ENCODE results near the gene CLSTN1.

GRCh38 chr1:9688599-9688998 lies 135.2 kb downstream of the CLSTN1 start:
- TF ChIP-seq SMC3 (IDR thresholded peaks at IDR 0.05; ENCODE audit: low read depth, low read length) (no peak), EZH2phosphoT487 (IDR thresholded peaks at IDR 0.05; ENCODE audit: borderline replicate concordance, low read depth) (no peak), POLR2AphosphoS5 (IDR thresholded peaks at IDR 0.05; ENCODE audit: low read depth, low read length) (no peak), EP300 (IDR thresholded peaks at IDR 0.05; ENCODE audit: borderline replicate concordance in 1 of 2, low read depth in 1 of 2, low read length in 1 of 2) (no peak), JUND (IDR thresholded peaks at IDR 0.05) (no peak), MAX (IDR thresholded peaks at IDR 0.05; ENCODE audit: low read depth) (no peak)
- TF ChIP-seq, protein P1, sequence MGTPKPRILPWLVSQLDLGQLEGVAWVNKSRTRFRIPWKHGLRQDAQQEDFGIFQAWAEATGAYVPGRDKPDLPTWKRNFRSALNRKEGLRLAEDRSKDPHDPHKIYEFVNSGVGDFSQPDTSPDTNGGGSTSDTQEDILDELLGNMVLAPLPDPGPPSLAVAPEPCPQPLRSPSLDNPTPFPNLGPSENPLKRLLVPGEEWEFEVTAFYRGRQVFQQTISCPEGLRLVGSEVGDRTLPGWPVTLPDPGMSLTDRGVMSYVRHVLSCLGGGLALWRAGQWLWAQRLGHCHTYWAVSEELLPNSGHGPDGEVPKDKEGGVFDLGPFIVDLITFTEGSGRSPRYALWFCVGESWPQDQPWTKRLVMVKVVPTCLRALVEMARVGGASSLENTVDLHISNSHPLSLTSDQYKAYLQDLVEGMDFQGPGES (IDR thresholded peaks at IDR 0.05; ENCODE audit: low read depth, low read length) = no peak

All from SK-N-SH (cell line).